ENCODE data around the gene TMEM87B. TPM values are rescaled to one million over a fixed set of nuclear protein-coding genes. Genes with fewer than 3 reads are reported as not detected.

TMEM87B gene
- total RNA-seq, 6 donors from 2014 or later: 20.1 to 45.9 (median 23.6) TPM

DNA sequence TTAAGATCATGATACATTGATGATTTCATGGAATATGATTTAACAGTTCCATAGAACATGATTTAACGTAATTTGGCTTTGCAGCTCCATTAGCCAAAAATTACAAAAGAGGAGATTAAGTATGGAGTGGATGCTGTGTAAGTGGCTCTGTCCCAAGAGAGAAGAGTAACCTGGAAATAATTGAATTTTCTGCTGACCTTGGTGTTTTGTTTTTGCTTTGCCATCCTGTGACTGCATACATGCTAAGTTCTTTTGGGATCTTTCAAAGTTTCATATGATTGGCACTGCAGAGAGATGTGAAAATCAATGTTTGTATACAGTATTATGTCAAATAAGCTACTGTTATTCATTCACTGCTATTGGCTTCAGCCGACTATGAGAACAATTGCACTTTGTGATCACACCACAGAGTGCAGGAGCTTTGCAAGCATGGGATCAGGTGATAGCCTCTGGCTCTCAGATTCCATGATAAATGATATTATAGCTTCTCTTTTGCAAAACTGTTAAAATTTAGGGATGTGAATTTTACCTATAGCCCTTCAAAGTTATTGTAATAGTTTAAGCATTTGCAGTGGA, 46.1 kb upstream of the TMEM87B start:
- ATAC-seq (ENCODE audit: low FRiP score in 2 of 2): no peak
- no peak overlapping the region for H3K4me3 ChIP-seq

DNA sequence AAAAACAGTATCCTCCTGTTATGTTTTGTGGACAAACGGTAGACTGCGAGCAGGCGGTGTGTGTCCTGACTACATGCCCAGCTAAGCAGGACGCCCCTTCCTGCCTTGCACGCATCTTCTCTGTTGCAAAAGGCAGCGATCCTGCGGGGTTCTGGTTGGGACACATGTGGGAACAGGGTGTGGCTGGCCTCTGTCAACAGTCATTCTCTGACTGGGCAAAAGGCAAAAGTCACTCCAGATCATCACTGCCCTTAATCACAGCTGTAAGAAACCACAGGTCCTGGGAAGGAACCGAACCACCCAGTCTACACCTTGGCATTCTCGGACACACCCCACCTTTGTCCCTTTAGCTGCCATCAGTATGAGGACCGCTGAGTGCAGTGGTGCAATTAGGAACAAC, 44.3 kb upstream of the TMEM87B start:
- Histone ChIP-seq H3K4me3 (no peak overlapping the region), H3K4me1 (peaks cover 0 to 5% (median 1%) of the 10 kb centered on the region in 4 donors), H3K9me3 (no peaks in the 10 kb centered on the region), H3K27me3 (no peaks in the 10 kb centered on the region), H3K36me3 (peaks cover 5 to 47% (median 22%) of the 10 kb centered on the region in 4 donors), H3K27ac (peak overlapping the region in 1 of 4 donors; percentile 17)
- WGBS, 2 donors: 81 to 88% methylated on average over 10 of the region's 10 CpGs
- ATAC-seq (ENCODE audit: low FRiP score in 2 of 2) (peak; percentile 17 to 52), DNase-seq (peak in 1 of 2 donors; percentile 68)
- TF ChIP-seq EP300 (IDR thresholded peaks at IDR 0.05): no peak
- TF ChIP-seq POLR2AphosphoS5 (IDR thresholded peaks at IDR 0.05): peak; percentile 29 to 36
- TF ChIP-seq, protein P1, sequence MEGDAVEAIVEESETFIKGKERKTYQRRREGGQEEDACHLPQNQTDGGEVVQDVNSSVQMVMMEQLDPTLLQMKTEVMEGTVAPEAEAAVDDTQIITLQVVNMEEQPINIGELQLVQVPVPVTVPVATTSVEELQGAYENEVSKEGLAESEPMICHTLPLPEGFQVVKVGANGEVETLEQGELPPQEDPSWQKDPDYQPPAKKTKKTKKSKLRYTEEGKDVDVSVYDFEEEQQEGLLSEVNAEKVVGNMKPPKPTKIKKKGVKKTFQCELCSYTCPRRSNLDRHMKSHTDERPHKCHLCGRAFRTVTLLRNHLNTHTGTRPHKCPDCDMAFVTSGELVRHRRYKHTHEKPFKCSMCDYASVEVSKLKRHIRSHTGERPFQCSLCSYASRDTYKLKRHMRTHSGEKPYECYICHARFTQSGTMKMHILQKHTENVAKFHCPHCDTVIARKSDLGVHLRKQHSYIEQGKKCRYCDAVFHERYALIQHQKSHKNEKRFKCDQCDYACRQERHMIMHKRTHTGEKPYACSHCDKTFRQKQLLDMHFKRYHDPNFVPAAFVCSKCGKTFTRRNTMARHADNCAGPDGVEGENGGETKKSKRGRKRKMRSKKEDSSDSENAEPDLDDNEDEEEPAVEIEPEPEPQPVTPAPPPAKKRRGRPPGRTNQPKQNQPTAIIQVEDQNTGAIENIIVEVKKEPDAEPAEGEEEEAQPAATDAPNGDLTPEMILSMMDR (IDR thresholded peaks at IDR 0.05): no peak
- no peak for TF ChIP-seq POLR2A (IDR thresholded peaks at IDR 0.05)

More for the DNA sequence above, 46.1 kb upstream of the TMEM87B start:
- WGBS, 2 donors: 82 to 85% methylated on average over 2 of the region's 2 CpGs
- Histone ChIP-seq H3K27me3 (no peaks in the 10 kb centered on the region), H3K27ac (no peak overlapping the region), H3K4me1 (peaks cover 0 to 5% (median 1%) of the 10 kb centered on the region in 4 donors), H3K9me3 (no peaks in the 10 kb centered on the region), H3K36me3 (peaks cover 5 to 48% (median 22%) of the 10 kb centered on the region in 4 donors)
- DNase-seq: no peak
- TF ChIP-seq EP300 (IDR thresholded peaks at IDR 0.05) (no peak), POLR2A (IDR thresholded peaks at IDR 0.05) (no peak), POLR2AphosphoS5 (IDR thresholded peaks at IDR 0.05) (no peak)
- TF ChIP-seq, protein P1 (IDR thresholded peaks at IDR 0.05): no peak

DNA sequence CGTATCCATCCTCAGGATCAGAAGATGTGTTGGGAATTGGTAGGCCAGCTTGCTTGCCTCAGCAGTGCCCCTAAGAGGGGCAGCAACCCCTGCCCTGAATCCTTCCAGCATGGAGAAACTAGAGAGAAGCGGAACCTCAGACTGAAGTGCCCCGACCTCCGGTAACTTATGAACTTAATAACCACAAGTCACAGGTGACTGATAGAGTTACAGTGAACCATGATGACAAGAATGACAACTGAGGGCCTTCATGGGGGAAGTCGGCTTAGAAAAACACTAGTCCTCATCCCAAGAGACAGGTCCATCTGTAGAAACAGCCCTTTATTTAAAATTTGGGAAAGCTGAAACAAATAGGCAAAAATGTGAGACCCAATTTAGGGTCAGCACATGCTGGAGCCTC, 42.5 kb upstream of the TMEM87B start:
- DNase-seq (no peak), ATAC-seq (ENCODE audit: low FRiP score in 2 of 2) (no peak)
- Histone ChIP-seq H3K4me1 (peaks cover 0 to 5% (median 0%) of the 10 kb centered on the region in 4 donors), H3K36me3 (peaks cover 5 to 47% (median 22%) of the 10 kb centered on the region in 4 donors), H3K4me3 (no peak overlapping the region), H3K27ac (no peak overlapping the region), H3K9me3 (no peaks in the 10 kb centered on the region), H3K27me3 (no peaks in the 10 kb centered on the region)
- 75 to 87% methylated on average over 5 of the region's 5 CpGs for WGBS, 2 donors
- TF ChIP-seq POLR2A (IDR thresholded peaks at IDR 0.05) (no peak), EP300 (IDR thresholded peaks at IDR 0.05) (no peak), POLR2AphosphoS5 (IDR thresholded peaks at IDR 0.05) (no peak)
- TF ChIP-seq, protein P1 (IDR thresholded peaks at IDR 0.05): no peak

DNA sequence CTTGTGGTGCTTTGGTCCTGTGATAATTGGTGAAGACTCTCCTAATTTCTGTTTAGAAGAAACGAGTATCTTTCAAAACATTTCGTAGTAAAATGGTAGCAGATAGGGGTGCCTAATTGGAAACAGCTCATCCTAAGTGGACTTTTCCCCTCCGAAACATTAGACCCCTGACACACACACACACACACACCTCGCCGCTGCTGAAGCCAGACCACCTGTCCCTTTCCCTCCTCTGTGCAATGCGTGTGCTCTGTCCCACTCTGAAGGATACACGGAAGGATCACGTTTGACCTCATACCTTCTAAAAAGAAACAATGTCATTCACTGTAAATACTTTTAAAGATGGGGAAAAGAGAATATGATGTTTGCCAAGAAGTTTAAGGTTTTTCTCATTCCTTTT, 36.2 kb upstream of the TMEM87B start:
- no peaks in the 10 kb centered on the region for H3K4me1 ChIP-seq
- ATAC-seq (ENCODE audit: low FRiP score in 2 of 2) (no peak), DNase-seq (no peak)
- H3K27ac ChIP-seq: no peak overlapping the region
- no peaks in the 10 kb centered on the region for H3K27me3 ChIP-seq
- peaks cover 0 to 7% (median 3%) of the 10 kb centered on the region in 4 donors for H3K36me3 ChIP-seq
- no peak overlapping the region for H3K4me3 ChIP-seq
- 90 to 96% methylated on average over 8 of the region's 8 CpGs for WGBS, 2 donors
- no peak for TF ChIP-seq EP300 (IDR thresholded peaks at IDR 0.05)
- no peak for TF ChIP-seq POLR2A (IDR thresholded peaks at IDR 0.05)
- no peak for TF ChIP-seq POLR2AphosphoS5 (IDR thresholded peaks at IDR 0.05)
- TF ChIP-seq, protein P1 (IDR thresholded peaks at IDR 0.05): no peak
- no peaks in the 10 kb centered on the region for H3K9me3 ChIP-seq

DNA sequence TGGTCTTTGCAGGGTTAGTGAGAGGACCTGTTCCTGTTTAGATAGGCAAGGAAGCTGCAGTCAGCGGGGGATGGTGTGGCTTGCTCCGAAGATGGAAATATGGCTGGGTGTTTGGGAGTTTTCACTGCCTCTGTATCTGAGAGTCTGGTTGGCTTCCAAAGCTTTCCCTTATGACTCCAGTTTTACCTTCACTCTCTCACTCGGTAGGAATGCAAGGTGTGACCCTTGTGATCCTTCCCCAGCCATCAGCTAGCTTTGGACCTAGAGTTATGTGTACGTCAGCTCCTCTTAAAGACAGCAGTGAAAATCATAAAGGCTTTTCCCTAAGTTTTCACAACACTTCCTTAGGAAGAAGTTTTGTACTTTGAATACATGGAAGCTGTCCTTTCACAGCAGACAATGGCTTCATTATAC, 35.5 kb upstream of the TMEM87B start:
- DNase-seq (no peak), ATAC-seq (ENCODE audit: low FRiP score in 2 of 2) (peak; percentile 9 to 22)
- TF ChIP-seq, protein P1 (IDR thresholded peaks at IDR 0.05): no peak
- TF ChIP-seq EP300 (IDR thresholded peaks at IDR 0.05) (no peak), POLR2A (IDR thresholded peaks at IDR 0.05) (no peak), POLR2AphosphoS5 (IDR thresholded peaks at IDR 0.05) (no peak)
- Histone ChIP-seq H3K9me3 (no peaks in the 10 kb centered on the region), H3K4me3 (no peak overlapping the region), H3K27ac (no peak overlapping the region), H3K36me3 (peaks cover 0 to 7% (median 4%) of the 10 kb centered on the region in 4 donors), H3K4me1 (no peaks in the 10 kb centered on the region), H3K27me3 (no peaks in the 10 kb centered on the region)
- 55 to 70% methylated on average over 4 of the region's 4 CpGs for WGBS, 2 donors

All from upper lobe of left lung (tissue), 6 donors.